NT2/D1 (cell line): ENCODE data around the gene FAF1.

ENCODE experiments used
- SUZ12 ChIP-seq: IDR thresholded peaks from 2 replicates; pipeline ENCODE4 v1.6.1; 2011; ENCODE audit not compliant: insufficient read length, insufficient read depth; ENCODE audit errors: extremely low read depth
- ZNF274 ChIP-seq: IDR thresholded peaks from 2 replicates; pipeline ENCODE4 v1.6.1; 2011; ENCODE audit warnings: mild to moderate bottlenecking, low read depth, low read length

DNA sequence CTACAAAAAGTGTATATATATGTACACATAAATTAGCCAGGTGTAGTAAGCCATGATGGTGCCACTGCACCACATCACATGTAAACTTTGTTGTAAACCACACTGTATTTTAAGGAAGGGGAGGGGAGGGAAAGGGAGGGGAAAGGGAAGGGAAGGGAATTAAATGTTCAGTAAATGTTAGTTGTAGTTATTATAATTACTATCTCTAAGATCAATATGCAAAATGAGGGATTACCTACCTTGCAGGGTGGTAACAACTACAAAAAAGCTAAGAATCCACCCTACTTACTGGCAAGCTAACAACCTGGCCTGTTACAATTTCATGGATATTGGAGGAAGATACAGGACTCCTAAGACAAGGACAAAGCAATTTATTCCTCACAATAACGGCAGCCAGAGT is 17.7 kb downstream of the FAF1 start:
- TF ChIP-seq SUZ12 (no peak), ZNF274 (no peak)
